Esophagus squamous epithelium (tissue), 4 donors: Measurements from ENCODE around the gene TEAD1.

Experiments used
- POLR2A ChIP-seq, 4 donors: fragments of 450-650 bp; IDR thresholded peaks; one replicate each; pipeline ENCODE4 v1.6.1; 2017; ENCODE audit warnings: antibody characterized with exemption in 4 of 4, mild to moderate bottlenecking in 4 of 4, moderate library complexity in 3 of 4
- TF ChIP-seq, protein P1 (sequence below), 6 experiments: fragments of 450-650 bp in 4 of 6; fragments of 200-600 bp in 2 of 6; sonication (generic) in 2 of 6; IDR thresholded peaks; one replicate each; pipeline ENCODE4 v1.5.1; 2016 to 2019; ENCODE audit warnings: antibody characterized with exemption in 6 of 6, mild to moderate bottlenecking in 4 of 6, moderate library complexity in 4 of 6

- TF ChIP-seq, protein P1, sequence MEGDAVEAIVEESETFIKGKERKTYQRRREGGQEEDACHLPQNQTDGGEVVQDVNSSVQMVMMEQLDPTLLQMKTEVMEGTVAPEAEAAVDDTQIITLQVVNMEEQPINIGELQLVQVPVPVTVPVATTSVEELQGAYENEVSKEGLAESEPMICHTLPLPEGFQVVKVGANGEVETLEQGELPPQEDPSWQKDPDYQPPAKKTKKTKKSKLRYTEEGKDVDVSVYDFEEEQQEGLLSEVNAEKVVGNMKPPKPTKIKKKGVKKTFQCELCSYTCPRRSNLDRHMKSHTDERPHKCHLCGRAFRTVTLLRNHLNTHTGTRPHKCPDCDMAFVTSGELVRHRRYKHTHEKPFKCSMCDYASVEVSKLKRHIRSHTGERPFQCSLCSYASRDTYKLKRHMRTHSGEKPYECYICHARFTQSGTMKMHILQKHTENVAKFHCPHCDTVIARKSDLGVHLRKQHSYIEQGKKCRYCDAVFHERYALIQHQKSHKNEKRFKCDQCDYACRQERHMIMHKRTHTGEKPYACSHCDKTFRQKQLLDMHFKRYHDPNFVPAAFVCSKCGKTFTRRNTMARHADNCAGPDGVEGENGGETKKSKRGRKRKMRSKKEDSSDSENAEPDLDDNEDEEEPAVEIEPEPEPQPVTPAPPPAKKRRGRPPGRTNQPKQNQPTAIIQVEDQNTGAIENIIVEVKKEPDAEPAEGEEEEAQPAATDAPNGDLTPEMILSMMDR (IDR thresholded peaks at IDR 0.05): no peak
- TF ChIP-seq POLR2A (IDR thresholded peaks at IDR 0.05): no peak
Observed at GRCh38 chr11:12662101-12662689, 12.0 kb upstream of the TEAD1 start.
